Spinal cord (tissue), 10 donors: ENCODE measurements around the gene SLCO4A1. TPM values are rescaled to one million over a fixed set of nuclear protein-coding genes. Genes with fewer than 3 reads are reported as not detected.
A peak's percentile ranks its signal among the peaks of the same experiment; 100 is the strongest.

Experiments
- DNase-seq, 6 donors: peaks; one replicate each; pipeline versions ENCODE4 v3.0.0 to v3.0.0-alpha.2; 2013 to 2015; ENCODE audit warnings: low spot score in 6 of 6, low read depth in 4 of 6
- H3K27ac ChIP-seq: one replicate; pipeline ENCODE4 v1.5.1; 2013; ENCODE audit warnings: low read depth, low read length, control low read depth
- H3K27me3 ChIP-seq: one replicate; pipeline ENCODE4 v1.6.1; 2013; ENCODE audit warnings: low read length; ENCODE audit not compliant: control insufficient read depth, insufficient read depth
- H3K36me3 ChIP-seq: one replicate; pipeline ENCODE4 v1.6.1; 2013; ENCODE audit warnings: low read length; ENCODE audit not compliant: control insufficient read depth, insufficient read depth
- H3K4me1 ChIP-seq: one replicate; pipeline ENCODE4 v1.6.1; 2013; ENCODE audit warnings: low read length; ENCODE audit not compliant: control insufficient read depth, insufficient read depth
- H3K4me3 ChIP-seq: one replicate; pipeline ENCODE4 v1.5.1; 2013; ENCODE audit warnings: low read depth, low read length, control low read depth
- H3K9me3 ChIP-seq: one replicate; pipeline ENCODE4 v1.6.1; 2013; ENCODE audit warnings: low read length; ENCODE audit not compliant: control insufficient read depth, insufficient read depth
- WGBS: methylation state at CpG from one replicate; pipeline ENCODE4 v1.1.5; 2013; ENCODE audit warnings: missing lambda C conversion rate; ENCODE audit not compliant: insufficient coverage; 5-methylcytosine and 5-hydroxymethylcytosine counted together
- polyA plus RNA-seq, 2 donors: library from polyadenylated mRNA; unstranded; fragments of 120-200 nt; gene quantifications; one replicate each; pipeline ENCODE4 v1.2.1, GENCODE V29; 2013; ENCODE audit not compliant: insufficient read length in 2 of 2
- total RNA-seq, 2 donors: library from RNA; depleted of rRNA in 1 of 2; stranded (reverse); fragments of 120-200 nt in 1 of 2; fragments of >200 nt in 1 of 2; gene quantifications; one replicate each; pipeline versions ENCODE4 v1.2.3 to v1.2.4, GENCODE V29; 2013 to 2014
- donor health status: healthy.

The SLCO4A1 gene
- total and polyA plus RNA-seq, 4 donors, result 2.3 to 12.1 (median 5.8) TPM

DNA sequence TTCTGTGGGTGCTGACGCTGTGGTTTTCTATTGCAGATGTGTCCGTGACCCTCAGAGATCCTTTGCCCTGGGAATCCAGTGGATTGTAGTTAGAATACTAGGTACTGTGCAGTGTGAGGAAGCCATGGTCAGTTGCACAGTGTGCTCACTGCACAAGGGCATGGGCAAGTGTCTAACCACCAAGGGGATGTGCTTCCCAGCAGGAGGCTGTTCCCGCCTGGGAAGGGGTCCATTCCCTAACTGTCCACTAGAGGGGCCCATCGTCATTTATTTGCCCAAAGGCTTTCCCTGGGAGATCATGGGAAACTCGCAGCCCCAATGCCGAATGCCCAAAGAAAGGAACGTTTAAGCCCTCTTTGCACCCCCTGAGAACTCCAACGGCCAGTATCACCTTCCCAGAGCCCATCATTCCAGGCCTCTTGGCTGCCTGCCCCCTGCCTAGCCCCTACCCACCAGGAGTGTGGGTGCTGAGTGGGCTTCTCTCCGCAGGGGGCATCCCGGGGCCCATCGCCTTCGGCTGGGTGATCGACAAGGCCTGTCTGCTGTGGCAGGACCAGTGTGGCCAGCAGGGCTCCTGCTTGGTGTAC is 26.2 kb downstream of the SLCO4A1 start:
- DNase-seq, result peak in 5 of 6 donors; percentile 55 to 94 (median 67)

DNA sequence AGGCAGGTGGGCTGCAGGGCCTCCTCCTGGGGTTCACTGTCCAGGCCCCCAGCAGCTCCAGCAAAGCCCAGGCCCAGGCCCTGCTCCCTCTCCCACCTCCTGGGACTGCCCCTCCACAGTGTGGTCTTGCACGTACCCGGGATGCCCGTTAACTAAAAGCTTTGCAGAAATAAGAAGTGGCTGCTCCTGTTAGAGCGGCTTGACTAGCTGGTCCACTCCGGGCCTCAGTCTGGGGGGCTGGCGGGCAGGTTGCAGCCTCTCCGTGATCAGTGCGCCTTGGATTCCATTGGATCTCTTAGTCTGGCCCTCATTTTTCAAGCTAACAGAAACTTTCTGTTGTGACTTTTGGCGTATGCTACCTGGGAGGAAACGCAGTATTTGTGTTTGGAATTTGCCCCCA is 26.9 kb downstream of the SLCO4A1 start:
- DNase-seq, result no peak
- WGBS, result 91% methylated on average over 10 of the region's 10 CpGs
- H3K4me3 ChIP-seq, result no peak overlapping the region
- H3K27ac ChIP-seq, result no peak overlapping the region
- peaks cover 38% of the 10 kb centered on the region for H3K4me1 ChIP-seq
- peaks cover 4% of the 10 kb centered on the region for H3K27me3 ChIP-seq
- H3K36me3 ChIP-seq, result peaks cover 43% of the 10 kb centered on the region
- no peaks in the 10 kb centered on the region for H3K9me3 ChIP-seq

More for the DNA sequence above, 26.2 kb downstream of the SLCO4A1 start:
- peak overlapping the region; percentile 11 for H3K27ac ChIP-seq
- H3K4me1 ChIP-seq, result peaks cover 44% of the 10 kb centered on the region
- H3K9me3 ChIP-seq, result no peaks in the 10 kb centered on the region
- H3K36me3 ChIP-seq, result peaks cover 42% of the 10 kb centered on the region
- whole genome bisulfite sequencing, result 54% methylated on average over 13 of the region's 13 CpGs
- no peak overlapping the region for H3K4me3 ChIP-seq
- peaks cover 4% of the 10 kb centered on the region for H3K27me3 ChIP-seq

DNA sequence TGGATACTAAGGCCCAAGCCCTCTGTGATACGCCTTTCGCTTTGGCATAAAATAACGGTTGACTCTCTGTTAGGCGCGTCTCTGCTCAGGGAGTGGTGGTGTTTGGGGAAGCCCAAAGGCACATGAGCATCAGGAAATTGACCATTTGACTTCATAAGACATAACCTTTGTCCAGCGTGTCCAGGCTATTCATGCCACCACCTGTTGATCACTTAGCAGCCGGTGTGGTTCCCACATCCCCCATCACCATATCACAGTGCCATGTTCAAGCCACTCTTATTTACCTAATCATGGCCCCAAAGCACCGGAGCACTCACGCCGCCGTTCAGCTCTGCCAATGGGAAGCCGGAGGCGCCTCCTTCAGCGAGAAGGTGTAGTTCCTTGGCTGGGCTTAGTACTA is 27.9 kb downstream of the SLCO4A1 start:
- WGBS, result 91% methylated on average over 14 of the region's 14 CpGs
- Histone ChIP-seq H3K4me3 (no peak overlapping the region), H3K27me3 (peaks cover 4% of the 10 kb centered on the region), H3K36me3 (peaks cover 38% of the 10 kb centered on the region), H3K4me1 (peaks cover 37% of the 10 kb centered on the region), H3K9me3 (no peaks in the 10 kb centered on the region), H3K27ac (no peak overlapping the region)
- no peak for DNase-seq

DNA sequence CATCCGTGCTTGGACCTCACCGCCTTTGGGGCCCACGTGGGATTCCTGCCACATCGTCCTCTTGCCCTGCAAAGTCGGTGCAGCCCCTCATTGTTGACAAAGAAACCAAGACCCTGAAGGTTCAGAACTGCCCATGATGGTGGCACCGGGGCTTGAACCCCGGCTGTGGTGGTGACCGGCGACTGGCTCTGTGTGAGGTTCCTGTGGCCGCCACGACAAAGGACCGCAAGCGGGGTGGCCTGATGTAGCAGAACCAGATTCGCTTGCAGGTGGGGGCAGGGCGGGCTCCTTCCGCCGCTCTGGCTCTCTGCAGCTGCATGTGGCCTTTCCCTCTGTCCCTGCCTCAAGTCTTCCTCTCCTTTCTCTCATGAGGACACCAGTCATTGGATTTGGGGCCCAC is 28.7 kb downstream of the SLCO4A1 start:
- H3K4me3 ChIP-seq, result no peak overlapping the region

DNA sequence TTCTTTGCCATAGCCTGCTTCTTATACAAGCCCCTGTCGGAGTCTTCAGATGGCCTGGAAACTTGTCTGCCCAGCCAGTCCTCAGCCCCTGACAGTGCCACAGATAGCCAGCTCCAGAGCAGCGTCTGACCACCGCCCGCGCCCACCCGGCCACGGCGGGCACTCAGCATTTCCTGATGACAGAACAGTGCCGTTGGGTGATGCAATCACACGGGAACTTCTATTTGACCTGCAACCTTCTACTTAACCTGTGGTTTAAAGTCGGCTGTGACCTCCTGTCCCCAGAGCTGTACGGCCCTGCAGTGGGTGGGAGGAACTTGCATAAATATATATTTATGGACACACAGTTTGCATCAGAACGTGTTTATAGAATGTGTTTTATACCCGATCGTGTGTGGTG is 29.5 kb downstream of the SLCO4A1 start:
- peaks cover 30% of the 10 kb centered on the region for H3K4me1 ChIP-seq
- peaks cover 30% of the 10 kb centered on the region for H3K36me3 ChIP-seq
- 94% methylated on average over 10 of the region's 15 CpGs for WGBS
- no peak overlapping the region for H3K27ac ChIP-seq
- H3K27me3 ChIP-seq, result peaks cover 2% of the 10 kb centered on the region
- no peak overlapping the region for H3K4me3 ChIP-seq
- DNase-seq, result no peak
- no peaks in the 10 kb centered on the region for H3K9me3 ChIP-seq

More for the DNA sequence above, 28.7 kb downstream of the SLCO4A1 start:
- WGBS, result 89% methylated on average over 17 of the region's 17 CpGs
- H3K36me3 ChIP-seq, result peaks cover 35% of the 10 kb centered on the region
- no peak for DNase-seq
- H3K27ac ChIP-seq, result no peak overlapping the region
- H3K9me3 ChIP-seq, result no peaks in the 10 kb centered on the region
- peaks cover 38% of the 10 kb centered on the region for H3K4me1 ChIP-seq
- H3K27me3 ChIP-seq, result peaks cover 4% of the 10 kb centered on the region

DNA sequence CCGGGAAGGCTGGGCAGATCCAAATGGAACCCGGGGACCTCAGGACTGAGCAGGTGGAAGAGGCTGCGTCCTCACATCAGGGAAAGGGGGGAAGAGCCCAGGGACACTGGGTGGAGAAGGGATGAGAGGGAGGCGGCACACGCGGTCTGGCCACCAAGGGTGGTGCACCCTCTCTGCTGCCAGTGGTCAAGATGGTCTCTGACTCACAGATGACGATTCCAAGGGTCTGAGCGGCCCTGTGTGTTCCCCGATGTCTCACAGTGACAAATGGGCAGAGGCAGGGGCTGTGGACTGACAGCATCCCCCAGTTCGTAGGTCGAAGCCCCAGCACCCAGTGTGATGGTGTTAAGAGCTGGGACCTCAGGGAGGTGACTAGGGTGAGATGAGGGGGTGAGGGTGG is 32.1 kb downstream of the SLCO4A1 start:
- no peak overlapping the region for H3K27ac ChIP-seq

DNA sequence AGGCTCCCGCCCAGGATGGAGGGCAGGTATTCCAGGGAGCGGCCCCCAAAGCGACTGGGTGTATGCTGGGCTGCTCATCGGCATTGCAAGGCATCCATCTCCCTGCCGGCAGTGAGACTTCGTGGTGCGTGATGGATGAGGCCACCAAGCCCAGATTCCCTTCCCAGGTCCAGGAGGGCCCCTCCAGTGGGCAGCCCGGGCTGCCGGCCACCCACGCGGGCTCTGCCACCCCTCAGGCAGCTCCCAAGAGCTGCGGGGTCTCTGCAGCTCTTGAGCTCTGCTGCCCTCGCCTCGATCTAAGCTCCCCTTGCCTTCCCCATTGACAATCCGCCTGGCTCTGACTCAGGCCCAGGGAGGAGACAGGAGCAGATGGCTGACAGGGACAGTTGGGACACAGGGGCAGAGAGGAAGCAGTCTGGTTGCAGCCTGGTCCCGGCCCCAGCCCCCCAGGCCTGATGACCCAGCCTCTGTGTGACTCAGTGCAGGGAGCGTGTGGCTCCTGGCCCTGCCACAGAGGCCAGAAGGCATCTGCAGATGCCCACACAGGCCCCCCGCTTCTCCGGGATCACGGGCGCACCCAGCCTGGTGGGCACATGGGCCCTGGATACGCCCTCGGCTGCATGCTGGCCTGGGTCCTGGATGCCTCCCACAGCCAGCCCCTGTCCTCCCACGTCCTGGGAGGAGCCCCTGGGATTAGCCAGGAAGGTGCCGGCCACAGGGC is 33.0 kb downstream of the SLCO4A1 start:
- Histone ChIP-seq H3K36me3 (peaks cover 19% of the 10 kb centered on the region), H3K4me3 (no peak overlapping the region), H3K4me1 (peaks cover 5% of the 10 kb centered on the region), H3K9me3 (peaks cover 4% of the 10 kb centered on the region), H3K27me3 (no peaks in the 10 kb centered on the region), H3K27ac (no peak overlapping the region)
- 69% methylated on average over 23 of the region's 25 CpGs for WGBS
- DNase-seq, result no peak

More for the DNA sequence above, 32.1 kb downstream of the SLCO4A1 start:
- Histone ChIP-seq H3K36me3 (peaks cover 20% of the 10 kb centered on the region), H3K9me3 (no peaks in the 10 kb centered on the region), H3K4me1 (peaks cover 5% of the 10 kb centered on the region), H3K27me3 (no peaks in the 10 kb centered on the region), H3K4me3 (no peak overlapping the region)
- DNase-seq, result no peak
- WGBS, result 99% methylated on average over 9 of the region's 11 CpGs

DNA sequence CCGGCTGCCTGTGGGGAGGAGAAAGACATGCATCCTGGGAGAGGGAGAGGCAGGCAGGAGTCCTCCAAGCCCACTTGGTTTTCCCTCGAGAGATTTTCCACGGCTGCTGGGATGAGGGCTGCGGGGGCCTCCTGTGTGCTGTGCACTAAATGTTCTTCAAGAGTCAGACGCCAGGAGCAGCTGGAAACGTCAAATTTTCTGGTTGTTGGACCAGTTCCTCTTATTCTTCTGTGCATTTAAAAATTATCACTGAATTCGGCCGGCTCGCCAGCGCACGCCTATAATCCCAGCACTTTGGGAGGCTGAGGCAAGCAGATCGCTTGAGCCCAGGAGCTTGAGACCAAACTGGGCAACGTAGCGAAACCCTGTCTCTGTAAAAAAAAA is 33.6 kb downstream of the SLCO4A1 start:
- no peak overlapping the region for H3K4me3 ChIP-seq
- no peak overlapping the region for H3K27ac ChIP-seq
- 82% methylated on average over 12 of the region's 14 CpGs for whole genome bisulfite sequencing
- DNase-seq, result no peak
- no peaks in the 10 kb centered on the region for H3K27me3 ChIP-seq
- H3K36me3 ChIP-seq, result peaks cover 14% of the 10 kb centered on the region
- peaks cover 5% of the 10 kb centered on the region for H3K4me1 ChIP-seq
- H3K9me3 ChIP-seq, result peaks cover 4% of the 10 kb centered on the region

DNA sequence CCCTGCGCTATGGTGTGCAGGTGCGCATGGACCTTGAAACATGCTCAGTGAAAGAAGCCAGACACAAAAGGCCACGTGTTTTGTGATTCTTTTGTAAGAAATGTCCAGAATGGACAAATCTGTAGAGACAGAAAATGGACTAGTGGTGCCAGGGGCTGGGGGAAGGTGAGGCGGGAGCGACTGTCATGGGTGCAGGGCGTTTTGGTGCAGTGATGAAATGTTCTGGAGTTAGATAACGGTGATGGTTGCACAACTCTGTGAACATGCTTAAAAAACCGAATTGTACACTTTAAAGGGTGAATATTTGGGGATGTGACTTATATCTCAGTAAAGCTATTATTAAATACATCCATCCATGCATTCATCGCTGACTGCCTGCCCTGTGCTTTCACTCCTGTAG is 34.7 kb downstream of the SLCO4A1 start:
- WGBS, result 97% methylated on average over 6 of the region's 9 CpGs
- Histone ChIP-seq H3K27me3 (no peaks in the 10 kb centered on the region), H3K36me3 (peaks cover 10% of the 10 kb centered on the region), H3K4me1 (peaks cover 5% of the 10 kb centered on the region), H3K4me3 (no peak overlapping the region), H3K27ac (no peak overlapping the region), H3K9me3 (peaks cover 4% of the 10 kb centered on the region)
- DNase-seq, result no peak

DNA sequence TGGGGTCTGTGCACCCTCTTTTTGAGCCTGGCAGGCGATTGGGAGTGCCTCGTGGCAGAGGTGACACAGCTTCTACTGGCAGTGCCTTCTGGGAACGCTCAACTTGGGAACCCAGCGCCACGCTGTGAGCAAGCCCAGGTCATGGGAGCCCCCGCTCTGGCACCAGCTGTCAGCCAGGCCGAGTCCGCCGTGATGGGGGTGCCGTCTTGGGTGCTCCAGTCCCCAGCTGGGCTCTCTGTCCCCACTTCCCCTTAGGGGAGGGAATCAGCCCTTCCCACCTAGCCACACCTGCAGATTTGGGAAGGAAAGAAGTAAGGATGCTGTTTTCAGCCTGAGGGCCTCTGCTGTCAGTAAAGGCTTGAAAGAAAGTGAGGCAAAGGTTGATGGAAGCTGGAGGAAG is 35.4 kb downstream of the SLCO4A1 start:
- Histone ChIP-seq H3K4me1 (peaks cover 7% of the 10 kb centered on the region), H3K4me3 (no peak overlapping the region), H3K36me3 (peaks cover 10% of the 10 kb centered on the region), H3K27me3 (no peaks in the 10 kb centered on the region), H3K9me3 (peaks cover 4% of the 10 kb centered on the region), H3K27ac (no peak overlapping the region)
- DNase-seq, result no peak
- WGBS, result 82% methylated on average over 9 of the region's 10 CpGs
